AG09319 (cell line): Measurements from ENCODE around the gene PIM3.
A peak's percentile ranks its signal among the peaks of the same experiment; 100 is the strongest.

Experiments
- DNase-seq: peaks from one replicate; pipeline ENCODE4 v3.0.0-alpha.2; 2010; ENCODE audit warnings: low read depth; ENCODE audit errors: extremely low read depth
- TF ChIP-seq, protein P1 (sequence below): IDR thresholded peaks from 2 replicates; pipeline ENCODE4 v1.5.1; 2011; ENCODE audit warnings: low read depth, mild to moderate bottlenecking, inconsistent platforms, low read length, moderate library complexity

Gene PIM3

DNA sequence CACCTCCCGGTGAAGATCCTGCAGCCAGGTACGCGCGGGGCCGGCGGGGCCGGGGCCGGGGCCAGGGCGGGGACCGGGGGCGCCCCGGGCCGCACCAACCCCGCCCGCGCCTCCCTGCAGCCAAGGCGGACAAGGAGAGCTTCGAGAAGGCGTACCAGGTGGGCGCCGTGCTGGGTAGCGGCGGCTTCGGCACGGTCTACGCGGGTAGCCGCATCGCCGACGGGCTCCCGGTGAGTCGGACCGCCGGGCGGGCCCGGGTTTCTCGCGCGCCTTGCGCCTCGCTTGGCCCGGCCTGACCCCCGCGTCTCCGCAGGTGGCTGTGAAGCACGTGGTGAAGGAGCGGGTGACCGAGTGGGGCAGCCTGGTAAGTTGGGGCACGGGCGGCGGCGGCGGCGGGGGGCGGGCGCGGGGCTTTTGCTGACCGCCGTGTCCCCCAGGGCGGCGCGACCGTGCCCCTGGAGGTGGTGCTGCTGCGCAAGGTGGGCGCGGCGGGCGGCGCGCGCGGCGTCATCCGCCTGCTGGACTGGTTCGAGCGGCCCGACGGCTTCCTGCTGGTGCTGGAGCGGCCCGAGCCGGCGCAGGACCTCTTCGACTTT is 531 bp downstream of the PIM3 start:
- TF ChIP-seq, protein P1, sequence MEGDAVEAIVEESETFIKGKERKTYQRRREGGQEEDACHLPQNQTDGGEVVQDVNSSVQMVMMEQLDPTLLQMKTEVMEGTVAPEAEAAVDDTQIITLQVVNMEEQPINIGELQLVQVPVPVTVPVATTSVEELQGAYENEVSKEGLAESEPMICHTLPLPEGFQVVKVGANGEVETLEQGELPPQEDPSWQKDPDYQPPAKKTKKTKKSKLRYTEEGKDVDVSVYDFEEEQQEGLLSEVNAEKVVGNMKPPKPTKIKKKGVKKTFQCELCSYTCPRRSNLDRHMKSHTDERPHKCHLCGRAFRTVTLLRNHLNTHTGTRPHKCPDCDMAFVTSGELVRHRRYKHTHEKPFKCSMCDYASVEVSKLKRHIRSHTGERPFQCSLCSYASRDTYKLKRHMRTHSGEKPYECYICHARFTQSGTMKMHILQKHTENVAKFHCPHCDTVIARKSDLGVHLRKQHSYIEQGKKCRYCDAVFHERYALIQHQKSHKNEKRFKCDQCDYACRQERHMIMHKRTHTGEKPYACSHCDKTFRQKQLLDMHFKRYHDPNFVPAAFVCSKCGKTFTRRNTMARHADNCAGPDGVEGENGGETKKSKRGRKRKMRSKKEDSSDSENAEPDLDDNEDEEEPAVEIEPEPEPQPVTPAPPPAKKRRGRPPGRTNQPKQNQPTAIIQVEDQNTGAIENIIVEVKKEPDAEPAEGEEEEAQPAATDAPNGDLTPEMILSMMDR: no peak

DNA sequence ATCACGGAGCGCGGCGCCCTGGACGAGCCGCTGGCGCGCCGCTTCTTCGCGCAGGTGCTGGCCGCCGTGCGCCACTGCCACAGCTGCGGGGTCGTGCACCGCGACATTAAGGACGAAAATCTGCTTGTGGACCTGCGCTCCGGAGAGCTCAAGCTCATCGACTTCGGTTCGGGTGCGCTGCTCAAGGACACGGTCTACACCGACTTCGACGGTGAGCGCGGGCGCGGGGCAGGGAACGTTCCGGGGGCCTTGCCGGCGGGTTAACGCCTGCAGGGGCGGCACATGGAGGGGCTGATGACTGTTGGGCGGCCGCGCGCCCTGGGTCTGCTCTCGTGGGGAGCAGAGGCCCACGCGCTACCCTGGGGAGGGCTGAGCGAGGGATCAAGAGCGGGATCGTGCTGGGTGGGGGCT is 1.0 kb downstream of the PIM3 start:
- TF ChIP-seq, protein P1: no peak
- no peak for DNase-seq

More for the DNA sequence above, 531 bp downstream of the PIM3 start:
- no peak for DNase-seq

DNA sequence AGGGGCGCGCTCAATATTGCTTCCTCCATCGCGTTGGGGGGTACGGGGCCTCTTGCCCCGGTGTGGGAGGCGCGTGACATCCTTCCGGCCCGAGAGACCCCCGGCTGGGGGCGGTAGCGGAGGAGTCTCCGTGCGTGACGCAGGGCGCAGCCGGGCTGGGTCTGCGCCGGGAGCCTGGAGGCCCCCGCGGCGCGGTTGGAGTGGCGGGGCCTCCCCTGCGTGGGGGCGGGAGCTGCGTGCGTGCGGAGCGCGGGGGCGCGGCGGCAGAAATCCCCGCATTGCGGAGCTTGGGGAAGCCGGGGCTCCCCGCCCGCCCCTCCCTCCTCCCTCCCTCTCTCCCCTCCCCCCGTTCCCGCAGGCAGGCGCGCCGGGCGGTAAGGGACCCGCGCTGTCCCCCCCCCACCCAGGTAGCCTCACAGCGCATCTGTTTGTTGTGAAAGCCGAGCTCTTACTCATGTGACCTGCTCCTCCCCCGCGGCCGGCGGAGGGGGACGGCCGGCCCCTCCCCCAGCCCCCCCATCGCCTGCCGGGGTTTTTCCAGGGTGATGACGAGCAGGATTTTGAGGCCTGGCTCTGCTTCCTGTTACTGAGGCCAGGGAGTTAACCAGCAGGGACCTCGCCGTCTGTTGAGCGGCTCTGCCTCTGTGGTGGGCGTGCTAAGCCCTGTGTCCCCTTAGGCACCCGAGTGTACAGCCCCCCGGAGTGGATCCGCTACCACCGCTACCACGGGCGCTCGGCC is 1.6 kb downstream of the PIM3 start:
- peak; percentile 78 for DNase-seq
- TF ChIP-seq, protein P1: no peak

DNA sequence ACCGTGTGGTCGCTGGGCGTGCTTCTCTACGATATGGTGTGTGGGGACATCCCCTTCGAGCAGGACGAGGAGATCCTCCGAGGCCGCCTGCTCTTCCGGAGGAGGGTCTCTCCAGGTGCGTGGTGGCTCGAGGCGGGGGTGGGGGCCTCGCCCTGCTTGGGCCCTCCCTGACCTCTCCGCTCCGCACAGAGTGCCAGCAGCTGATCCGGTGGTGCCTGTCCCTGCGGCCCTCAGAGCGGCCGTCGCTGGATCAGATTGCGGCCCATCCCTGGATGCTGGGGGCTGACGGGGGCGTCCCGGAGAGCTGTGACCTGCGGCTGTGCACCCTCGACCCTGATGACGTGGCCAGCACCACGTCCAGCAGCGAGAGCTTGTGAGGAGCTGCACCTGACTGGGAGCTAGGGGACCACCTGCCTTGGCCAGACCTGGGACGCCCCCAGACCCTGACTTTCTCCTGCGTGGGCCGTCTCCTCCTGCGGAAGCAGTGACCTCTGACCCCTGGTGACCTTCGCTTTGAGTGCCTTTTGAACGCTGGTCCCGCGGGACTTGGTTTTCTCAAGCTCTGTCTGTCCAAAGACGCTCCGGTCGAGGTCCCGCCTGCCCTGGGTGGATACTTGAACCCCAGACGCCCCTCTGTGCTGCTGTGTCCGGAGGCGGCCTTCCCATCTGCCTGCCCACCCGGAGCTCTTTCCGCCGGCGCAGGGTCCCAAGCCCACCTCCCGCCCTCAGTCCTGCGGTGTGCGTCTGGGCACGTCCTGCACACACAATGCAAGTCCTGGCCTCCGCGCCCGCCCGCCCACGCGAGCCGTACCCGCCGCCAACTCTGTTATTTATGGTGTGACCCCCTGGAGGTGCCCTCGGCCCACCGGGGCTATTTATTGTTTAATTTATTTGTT is 2.4 kb downstream of the PIM3 start:
- DNase-seq: no peak
- TF ChIP-seq, protein P1: no peak

DNA sequence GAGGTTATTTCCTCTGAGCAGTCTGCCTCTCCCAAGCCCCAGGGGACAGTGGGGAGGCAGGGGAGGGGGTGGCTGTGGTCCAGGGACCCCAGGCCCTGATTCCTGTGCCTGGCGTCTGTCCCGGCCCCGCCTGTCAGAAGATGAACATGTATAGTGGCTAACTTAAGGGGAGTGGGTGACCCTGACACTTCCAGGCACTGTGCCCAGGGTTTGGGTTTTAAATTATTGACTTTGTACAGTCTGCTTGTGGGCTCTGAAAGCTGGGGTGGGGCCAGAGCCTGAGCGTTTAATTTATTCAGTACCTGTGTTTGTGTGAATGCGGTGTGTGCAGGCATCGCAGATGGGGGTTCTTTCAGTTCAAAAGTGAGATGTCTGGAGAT is 3.1 kb downstream of the PIM3 start:
- TF ChIP-seq, protein P1: no peak
- no peak for DNase-seq

DNA sequence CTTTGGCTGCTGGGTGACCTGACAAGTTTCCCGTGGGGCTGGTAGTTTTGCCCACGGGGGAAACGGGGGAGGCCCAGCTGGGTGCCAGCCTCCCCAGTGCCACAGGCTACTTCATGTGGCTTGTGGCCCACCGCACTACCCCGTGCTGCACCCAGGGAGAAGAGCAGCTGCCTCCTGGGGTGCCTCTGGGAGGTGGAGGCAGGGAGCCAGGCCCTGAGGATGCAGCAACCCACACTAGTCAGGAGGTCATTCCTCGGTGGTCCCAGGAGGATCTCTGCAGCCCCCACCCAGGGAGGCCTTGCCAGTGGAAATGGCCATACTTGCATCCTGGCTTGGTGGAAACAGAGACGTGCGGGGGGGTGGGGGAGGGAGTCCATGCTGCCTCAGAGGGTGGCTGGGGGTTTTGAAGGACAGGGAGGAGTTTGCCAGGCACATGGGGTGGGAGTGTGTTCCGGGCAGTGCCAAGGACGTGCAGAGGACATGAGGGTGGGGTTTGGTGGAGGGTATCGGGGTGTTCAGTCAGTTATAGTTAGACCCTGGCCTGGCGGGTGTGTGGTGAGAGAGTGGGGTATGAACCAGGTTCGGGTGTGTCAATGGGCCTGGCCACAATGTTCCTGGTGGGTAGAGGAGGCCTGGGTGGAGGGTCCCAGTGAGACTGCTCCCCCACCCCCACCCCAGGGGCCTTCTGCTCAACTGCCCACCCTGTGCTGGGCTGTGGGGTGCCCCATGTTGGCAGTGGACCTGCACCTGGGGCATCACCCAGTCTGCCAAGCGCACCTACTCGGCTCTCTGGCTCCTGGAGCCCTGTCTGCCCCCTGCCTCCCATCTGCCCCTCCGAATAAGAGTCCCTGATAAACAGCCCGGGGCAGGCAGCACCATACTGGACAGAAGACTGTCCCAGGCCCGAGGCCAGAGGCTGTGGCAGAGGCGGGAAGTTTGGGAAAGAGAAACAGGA is 3.8 kb downstream of the PIM3 start:
- TF ChIP-seq, protein P1: no peak
- DNase-seq: no peak
